ENCODE measurements around the gene NRARP. TPM values are rescaled to one million over a fixed set of nuclear protein-coding genes. Genes with fewer than 3 reads are reported as not detected.
A peak's percentile ranks its signal among the peaks of the same experiment; 100 is the strongest.

Gene NRARP
- total RNA-seq, 1 donor from 2014 or later, result 5.1 TPM

DNA sequence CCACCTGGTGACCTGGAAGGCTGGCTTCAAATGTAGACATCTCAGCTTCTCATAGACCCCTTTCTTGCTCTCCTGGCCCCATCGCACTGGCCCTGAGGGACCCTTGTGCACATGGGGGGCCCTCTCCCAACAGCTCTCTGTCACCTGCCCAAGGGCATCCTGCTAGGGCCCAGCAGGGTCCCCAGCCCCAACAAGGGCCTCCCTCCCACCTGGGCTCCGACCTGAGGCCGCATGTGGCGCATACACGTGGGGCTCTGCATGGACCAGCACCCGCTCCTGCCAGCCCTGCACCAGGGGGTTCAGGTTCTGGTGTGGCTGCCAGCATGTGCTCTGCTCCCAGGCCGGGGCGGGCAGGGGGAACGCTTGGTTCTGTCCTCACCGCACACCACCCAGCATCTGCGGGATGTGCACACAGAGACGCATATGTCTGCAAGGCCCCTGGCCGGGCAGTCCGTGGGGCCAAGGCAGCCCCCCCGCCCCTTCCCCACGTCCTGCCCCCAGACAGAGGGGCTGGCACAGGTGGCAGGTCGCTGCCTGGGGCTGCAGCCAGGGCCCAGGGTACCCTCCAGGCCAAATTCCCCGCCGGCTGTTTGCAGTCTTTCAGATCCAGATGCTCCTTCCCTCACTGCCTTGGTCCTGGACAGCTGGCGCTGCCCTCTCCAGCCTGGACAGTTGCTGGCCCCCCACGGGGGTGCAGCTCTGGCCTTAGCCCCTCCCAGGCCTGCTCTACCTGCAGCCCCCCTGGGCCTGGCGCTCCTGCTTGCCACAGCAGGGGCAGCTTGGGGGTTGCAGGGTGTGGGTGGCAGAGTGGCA lies 17.9 kb upstream of the NRARP start:
- H3K27ac ChIP-seq (replicated peaks), result peak overlapping the region; percentile 86
- intact Hi-C loops (cut with micrococcal nuclease), result no loop called here
- H3K4me1 ChIP-seq, result peaks cover 71% of the 10 kb centered on the region
- TF ChIP-seq, protein P1, sequence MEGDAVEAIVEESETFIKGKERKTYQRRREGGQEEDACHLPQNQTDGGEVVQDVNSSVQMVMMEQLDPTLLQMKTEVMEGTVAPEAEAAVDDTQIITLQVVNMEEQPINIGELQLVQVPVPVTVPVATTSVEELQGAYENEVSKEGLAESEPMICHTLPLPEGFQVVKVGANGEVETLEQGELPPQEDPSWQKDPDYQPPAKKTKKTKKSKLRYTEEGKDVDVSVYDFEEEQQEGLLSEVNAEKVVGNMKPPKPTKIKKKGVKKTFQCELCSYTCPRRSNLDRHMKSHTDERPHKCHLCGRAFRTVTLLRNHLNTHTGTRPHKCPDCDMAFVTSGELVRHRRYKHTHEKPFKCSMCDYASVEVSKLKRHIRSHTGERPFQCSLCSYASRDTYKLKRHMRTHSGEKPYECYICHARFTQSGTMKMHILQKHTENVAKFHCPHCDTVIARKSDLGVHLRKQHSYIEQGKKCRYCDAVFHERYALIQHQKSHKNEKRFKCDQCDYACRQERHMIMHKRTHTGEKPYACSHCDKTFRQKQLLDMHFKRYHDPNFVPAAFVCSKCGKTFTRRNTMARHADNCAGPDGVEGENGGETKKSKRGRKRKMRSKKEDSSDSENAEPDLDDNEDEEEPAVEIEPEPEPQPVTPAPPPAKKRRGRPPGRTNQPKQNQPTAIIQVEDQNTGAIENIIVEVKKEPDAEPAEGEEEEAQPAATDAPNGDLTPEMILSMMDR (IDR thresholded peaks at IDR 0.05; ENCODE audit: borderline replicate concordance), result no peak
- H3K36me3 ChIP-seq, result no peaks in the 10 kb centered on the region
- no peak overlapping the region for H3K4me3 ChIP-seq
- H3K9me3 ChIP-seq (replicated peaks), result no peaks in the 10 kb centered on the region
- peaks cover 32% of the 10 kb centered on the region for H3K27me3 ChIP-seq (ENCODE audit: low read depth)
- DNase-seq, result peak; percentile 11

DNA sequence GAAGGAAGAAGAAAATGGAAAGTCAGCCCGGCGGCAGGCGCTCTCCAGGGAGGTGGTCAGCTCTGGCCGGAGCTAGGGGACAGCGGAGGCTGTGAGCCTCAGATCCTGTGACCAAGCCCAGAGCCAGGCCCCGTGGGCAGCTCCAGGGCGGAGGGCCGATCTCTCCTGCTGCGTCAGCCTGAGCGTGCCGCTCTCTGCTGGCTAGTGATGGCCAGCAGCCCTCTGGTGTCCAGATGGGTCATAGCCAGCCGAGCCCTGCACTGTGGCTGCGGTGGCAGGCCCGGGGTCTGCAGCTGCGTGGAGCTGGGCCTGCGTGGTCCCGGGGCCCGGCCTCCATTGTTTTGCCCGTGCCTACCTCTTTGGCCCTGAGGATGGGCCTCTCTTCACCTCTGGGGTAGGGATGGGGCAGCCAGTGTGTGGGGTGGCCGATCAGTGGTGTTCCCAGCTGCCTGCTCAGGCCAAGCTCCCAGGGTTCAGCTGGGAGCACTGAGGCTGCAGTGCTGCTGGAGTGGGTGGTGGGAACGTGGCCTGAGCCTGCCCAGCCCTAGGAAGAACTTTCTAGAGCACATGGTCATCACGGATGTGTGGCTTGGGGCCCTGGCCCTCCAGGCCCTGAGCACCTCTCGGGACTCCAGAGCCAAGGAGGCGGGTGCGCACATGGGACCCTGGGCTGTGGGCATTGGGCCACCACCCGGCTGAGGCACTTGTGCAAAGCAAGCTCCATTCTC lies 17.1 kb upstream of the NRARP start:
- H3K4me1 ChIP-seq, result peaks cover 76% of the 10 kb centered on the region
- TF ChIP-seq, protein P1 (IDR thresholded peaks at IDR 0.05; ENCODE audit: borderline replicate concordance), result peak; percentile 66
- H3K9me3 ChIP-seq (replicated peaks), result no peaks in the 10 kb centered on the region
- peaks cover 34% of the 10 kb centered on the region for H3K27me3 ChIP-seq (ENCODE audit: low read depth)
- no peaks in the 10 kb centered on the region for H3K36me3 ChIP-seq
- peak overlapping the region; percentile 86 for H3K27ac ChIP-seq (replicated peaks)
- intact Hi-C loops (cut with micrococcal nuclease), result no loop called here
- peak overlapping the region; percentile 34 for H3K4me3 ChIP-seq
- peak; percentile 67 for DNase-seq

DNA sequence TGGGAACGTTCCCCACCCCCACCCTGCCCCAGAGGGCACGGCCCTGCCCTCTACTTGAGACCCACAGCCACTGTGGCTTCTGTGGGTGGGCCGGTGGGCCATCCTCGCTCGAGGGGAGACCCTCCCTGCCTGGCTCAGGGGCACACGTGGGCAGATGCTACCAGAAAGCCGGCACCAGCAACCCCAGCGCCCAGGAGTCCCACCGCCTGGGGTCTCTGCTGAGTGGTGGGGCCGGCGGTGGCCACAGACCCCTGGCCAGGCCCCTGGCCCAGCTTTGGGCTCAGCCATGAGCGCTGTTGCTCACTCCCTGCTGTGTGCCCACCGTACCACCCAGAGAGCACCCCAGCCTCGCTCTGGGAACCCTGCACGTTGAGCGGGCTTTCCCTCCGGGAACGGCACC lies 16.5 kb upstream of the NRARP start:
- TF ChIP-seq, protein P1 (IDR thresholded peaks at IDR 0.05; ENCODE audit: borderline replicate concordance), result no peak
- H3K9me3 ChIP-seq (replicated peaks), result no peaks in the 10 kb centered on the region
- intact Hi-C loops (cut with micrococcal nuclease), result no loop called here
- peak overlapping the region; percentile 34 for H3K4me3 ChIP-seq
- peak overlapping the region; percentile 86 for H3K27ac ChIP-seq (replicated peaks)
- DNase-seq, result no peak
- peaks cover 34% of the 10 kb centered on the region for H3K27me3 ChIP-seq (ENCODE audit: low read depth)
- peaks cover 76% of the 10 kb centered on the region for H3K4me1 ChIP-seq
- H3K36me3 ChIP-seq, result no peaks in the 10 kb centered on the region

DNA sequence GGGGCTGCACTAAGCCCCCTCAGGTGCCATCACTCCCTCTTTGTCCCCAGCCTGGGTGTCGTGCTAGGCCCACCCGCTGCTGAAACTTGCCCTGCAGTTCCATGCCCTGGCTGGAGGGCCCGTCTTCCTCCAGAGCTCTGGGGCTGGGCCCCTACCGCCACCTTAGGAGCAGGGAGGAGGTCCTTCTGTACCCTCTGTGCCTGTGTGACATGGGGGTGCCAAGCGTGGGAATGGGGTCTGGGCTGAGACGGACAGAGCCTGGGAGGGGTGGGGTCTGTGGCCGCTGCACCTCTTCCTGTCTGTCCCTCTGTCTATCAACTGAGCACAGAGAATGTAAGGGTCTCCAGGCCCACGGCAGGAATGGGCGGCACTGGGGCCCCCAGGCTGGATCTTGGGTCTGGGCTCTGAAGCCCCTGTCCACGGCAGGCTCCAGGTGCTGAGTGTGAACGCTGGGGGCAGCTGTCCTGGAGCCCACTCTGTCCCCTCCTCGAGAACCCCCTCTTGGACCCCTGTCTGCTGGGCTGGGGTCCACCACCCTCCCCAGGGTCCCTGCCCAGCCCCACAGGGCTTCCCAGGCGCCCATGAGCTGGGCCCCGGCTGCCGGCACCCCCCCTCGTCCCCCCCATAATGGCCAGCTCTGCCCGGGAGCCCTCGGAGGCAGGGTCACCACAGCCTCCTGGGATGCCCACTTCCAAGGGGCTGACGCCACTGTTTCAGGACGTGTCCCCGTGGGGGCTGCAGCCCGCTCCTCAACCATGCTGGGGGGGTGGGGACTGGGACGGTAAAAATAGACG lies 15.8 kb upstream of the NRARP start:
- TF ChIP-seq, protein P1 (IDR thresholded peaks at IDR 0.05; ENCODE audit: borderline replicate concordance), result no peak
- Histone ChIP-seq H3K4me3 (no peak overlapping the region), H3K27ac (replicated peaks) (peak overlapping the region; percentile 86), H3K27me3 (ENCODE audit: low read depth) (peaks cover 34% of the 10 kb centered on the region), H3K9me3 (replicated peaks) (no peaks in the 10 kb centered on the region), H3K4me1 (peaks cover 76% of the 10 kb centered on the region), H3K36me3 (no peaks in the 10 kb centered on the region)
- intact Hi-C loops (cut with micrococcal nuclease), result no loop called here
- peak; percentile 19 for DNase-seq

DNA sequence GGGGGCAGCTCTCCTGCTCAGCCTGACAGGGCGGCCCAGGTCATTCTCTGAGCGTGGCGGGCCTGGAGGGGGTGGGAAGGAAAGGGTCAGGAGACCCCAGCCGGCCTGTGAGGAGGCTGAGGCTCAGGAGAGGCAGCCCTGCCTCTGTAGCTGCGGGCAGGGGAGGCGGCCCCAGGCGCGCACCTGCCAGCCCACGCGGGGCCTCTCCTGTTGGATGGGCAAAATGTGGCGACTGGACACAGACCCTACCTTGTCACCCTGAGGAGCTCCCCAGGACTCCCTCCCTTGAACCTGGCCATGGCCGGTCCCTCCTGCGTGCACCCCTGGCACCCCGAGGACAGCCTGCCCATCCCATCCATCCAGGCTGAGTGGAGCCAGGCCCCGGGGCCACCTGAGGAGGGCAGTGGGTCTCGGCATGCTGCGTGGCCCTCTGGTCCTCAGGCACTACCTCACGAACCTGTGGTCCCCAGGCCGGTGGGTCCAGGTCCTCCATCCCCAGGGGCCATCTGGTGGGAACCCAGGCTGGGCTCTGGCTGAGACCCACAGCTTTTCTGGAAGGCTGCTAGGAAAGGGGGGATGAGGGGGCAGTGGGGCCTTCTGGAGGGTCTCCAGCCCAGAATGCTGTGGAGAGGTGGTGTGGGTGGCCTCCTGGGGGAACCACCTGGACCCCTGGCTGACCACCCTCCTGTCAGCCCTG lies 15.1 kb upstream of the NRARP start:
- Histone ChIP-seq H3K4me3 (peak overlapping the region; percentile 63), H3K9me3 (replicated peaks) (no peaks in the 10 kb centered on the region), H3K4me1 (peaks cover 76% of the 10 kb centered on the region), H3K27ac (replicated peaks) (peak overlapping the region; percentile 86), H3K27me3 (ENCODE audit: low read depth) (peaks cover 34% of the 10 kb centered on the region), H3K36me3 (no peaks in the 10 kb centered on the region)
- intact Hi-C loops (cut with micrococcal nuclease), result no loop called here
- peak; percentile 14 for DNase-seq
- TF ChIP-seq, protein P1 (IDR thresholded peaks at IDR 0.05; ENCODE audit: borderline replicate concordance), result no peak
